ENCODE results near the gene ACOXL. TPM values are rescaled to one million over a fixed set of nuclear protein-coding genes. Genes with fewer than 3 reads are reported as not detected.

The ACOXL gene
- polyA plus RNA-seq, 3 donors from 2014 or later = not detected

GRCh38 chr2:110906613-110907298, 174.4 kb downstream of the ACOXL start:
- Mint-ChIP-seq H3K27me3 (ENCODE audit: low read depth in 3 of 3) (peaks cover 0 to 11% (median 2%) of the 10 kb centered on the region in 3 donors), H3K27ac (no peak overlapping the region), H3K4me3 (no peak overlapping the region), H3K9me3 (peaks cover 6 to 16% (median 12%) of the 10 kb centered on the region in 6 donors), H3K4me1 (peaks cover 5 to 12% of the 10 kb centered on the region in 2 donors), H3K36me3 (peaks cover 4 to 15% (median 8%) of the 10 kb centered on the region in 3 donors)
- no peak for DNase-seq

GRCh38 chr2:110909501-110909900, 177.1 kb downstream of the ACOXL start:
- peaks cover 2 to 9% (median 2%) of the 10 kb centered on the region in 3 donors for H3K27me3 Mint-ChIP-seq (ENCODE audit: low read depth in 3 of 3)
- H3K36me3 Mint-ChIP-seq = peaks cover 4 to 16% (median 8%) of the 10 kb centered on the region in 3 donors
- H3K4me3 Mint-ChIP-seq = no peak overlapping the region
- H3K4me1 Mint-ChIP-seq = peaks cover 6 to 15% of the 10 kb centered on the region in 2 donors
- no peak for DNase-seq
- peaks cover 6 to 18% (median 14%) of the 10 kb centered on the region in 6 donors for H3K9me3 Mint-ChIP-seq
- no peak overlapping the region for H3K27ac Mint-ChIP-seq

GRCh38 chr2:110910423-110910822, 178.1 kb downstream of the ACOXL start:
- H3K27ac Mint-ChIP-seq = no peak overlapping the region
- peaks cover 0 to 9% (median 4%) of the 10 kb centered on the region in 3 donors for H3K27me3 Mint-ChIP-seq (ENCODE audit: low read depth in 3 of 3)
- H3K36me3 Mint-ChIP-seq = peaks cover 4 to 16% (median 8%) of the 10 kb centered on the region in 3 donors
- DNase-seq = no peak
- H3K4me3 Mint-ChIP-seq = no peak overlapping the region
- H3K4me1 Mint-ChIP-seq = peaks cover 4 to 11% of the 10 kb centered on the region in 2 donors
- H3K9me3 Mint-ChIP-seq = peaks cover 6 to 18% (median 14%) of the 10 kb centered on the region in 6 donors

- Mint-ChIP-seq H3K27me3 (ENCODE audit: low read depth in 3 of 3) (peaks cover 5 to 12% (median 7%) of the 10 kb centered on the region in 3 donors), H3K9me3 (peaks cover 0 to 12% (median 2%) of the 10 kb centered on the region in 6 donors), H3K36me3 (peaks cover 0 to 8% (median 0%) of the 10 kb centered on the region in 3 donors), H3K4me1 (no peaks in the 10 kb centered on the region), H3K27ac (no peak overlapping the region), H3K4me3 (no peak overlapping the region)
- DNase-seq = no peak
These were observed 187.4 kb downstream of the ACOXL start for GRCh38 chr2:110919738-110920137.

- H3K27ac Mint-ChIP-seq = no peak overlapping the region
- no peaks in the 10 kb centered on the region for H3K4me1 Mint-ChIP-seq
- peaks cover 0 to 5% (median 0%) of the 10 kb centered on the region in 3 donors for H3K27me3 Mint-ChIP-seq (ENCODE audit: low read depth in 3 of 3)
- no peak overlapping the region for H3K4me3 Mint-ChIP-seq
- H3K36me3 Mint-ChIP-seq = peaks cover 4 to 9% (median 8%) of the 10 kb centered on the region in 3 donors
- DNase-seq = no peak
- peaks cover 1 to 18% (median 7%) of the 10 kb centered on the region in 6 donors for H3K9me3 Mint-ChIP-seq
These were observed 193.1 kb downstream of the ACOXL start for GRCh38 chr2:110925479-110925878.

GRCh38 chr2:110927526-110927925, 195.2 kb downstream of the ACOXL start:
- Mint-ChIP-seq H3K9me3 (peaks cover 1 to 23% (median 8%) of the 10 kb centered on the region in 6 donors), H3K4me1 (no peaks in the 10 kb centered on the region), H3K36me3 (peaks cover 4 to 12% (median 8%) of the 10 kb centered on the region in 3 donors), H3K27me3 (ENCODE audit: low read depth in 3 of 3) (peaks cover 0 to 5% (median 0%) of the 10 kb centered on the region in 3 donors), H3K27ac (no peak overlapping the region), H3K4me3 (no peak overlapping the region)
- DNase-seq = no peak

- Mint-ChIP-seq H3K27ac (no peak overlapping the region), H3K4me3 (no peak overlapping the region), H3K27me3 (ENCODE audit: low read depth in 3 of 3) (no peaks in the 10 kb centered on the region), H3K4me1 (no peaks in the 10 kb centered on the region), H3K36me3 (peaks cover 4 to 12% (median 8%) of the 10 kb centered on the region in 3 donors), H3K9me3 (peaks cover 1 to 23% (median 8%) of the 10 kb centered on the region in 6 donors)
- DNase-seq = no peak
These were observed 197.2 kb downstream of the ACOXL start for GRCh38 chr2:110929528-110929927.

GRCh38 chr2:110931648-110932047, 199.3 kb downstream of the ACOXL start:
- no peak for DNase-seq
- peaks cover 0 to 23% (median 8%) of the 10 kb centered on the region in 6 donors for H3K9me3 Mint-ChIP-seq
- H3K27me3 Mint-ChIP-seq (ENCODE audit: low read depth in 3 of 3) = no peaks in the 10 kb centered on the region

GRCh38 chr2:110933420-110933819, 201.0 kb downstream of the ACOXL start:
- peaks cover 0 to 23% (median 8%) of the 10 kb centered on the region in 6 donors for H3K9me3 Mint-ChIP-seq

More at GRCh38 chr2:110931648-110932047, 199.3 kb downstream of the ACOXL start:
- no peak overlapping the region for H3K27ac Mint-ChIP-seq
- no peaks in the 10 kb centered on the region for H3K4me1 Mint-ChIP-seq
- H3K4me3 Mint-ChIP-seq = no peak overlapping the region
- peaks cover 4 to 12% (median 8%) of the 10 kb centered on the region in 3 donors for H3K36me3 Mint-ChIP-seq

GRCh38 chr2:110934948-110935347, 202.6 kb downstream of the ACOXL start:
- H3K4me1 Mint-ChIP-seq = no peaks in the 10 kb centered on the region
- no peak overlapping the region for H3K4me3 Mint-ChIP-seq
- no peaks in the 10 kb centered on the region for H3K27me3 Mint-ChIP-seq (ENCODE audit: low read depth in 3 of 3)
- peaks cover 0 to 11% (median 1%) of the 10 kb centered on the region in 6 donors for H3K9me3 Mint-ChIP-seq
- H3K36me3 Mint-ChIP-seq = peaks cover 0 to 8% (median 3%) of the 10 kb centered on the region in 3 donors
- no peak overlapping the region for H3K27ac Mint-ChIP-seq
- DNase-seq = no peak

More at GRCh38 chr2:110933420-110933819, 201.0 kb downstream of the ACOXL start:
- no peak overlapping the region for H3K4me3 Mint-ChIP-seq
- no peak for DNase-seq
- H3K27ac Mint-ChIP-seq = no peak overlapping the region
- no peaks in the 10 kb centered on the region for H3K27me3 Mint-ChIP-seq (ENCODE audit: low read depth in 3 of 3)
- peaks cover 4 to 12% (median 8%) of the 10 kb centered on the region in 3 donors for H3K36me3 Mint-ChIP-seq
- no peaks in the 10 kb centered on the region for H3K4me1 Mint-ChIP-seq

- H3K4me1 Mint-ChIP-seq = no peaks in the 10 kb centered on the region
- H3K9me3 Mint-ChIP-seq = no peaks in the 10 kb centered on the region
- no peak overlapping the region for H3K4me3 Mint-ChIP-seq
- H3K27me3 Mint-ChIP-seq (ENCODE audit: low read depth in 3 of 3) = peaks cover 0 to 5% (median 0%) of the 10 kb centered on the region in 3 donors
- no peak overlapping the region for H3K27ac Mint-ChIP-seq
- DNase-seq = no peak
- H3K36me3 Mint-ChIP-seq = no peaks in the 10 kb centered on the region
These were observed 208.1 kb downstream of the ACOXL start for GRCh38 chr2:110940376-110940910.

GRCh38 chr2:110941226-110941625, 208.9 kb downstream of the ACOXL start:
- no peak overlapping the region for H3K4me3 Mint-ChIP-seq
- H3K9me3 Mint-ChIP-seq = no peaks in the 10 kb centered on the region
- no peaks in the 10 kb centered on the region for H3K4me1 Mint-ChIP-seq
- H3K27me3 Mint-ChIP-seq (ENCODE audit: low read depth in 3 of 3) = peaks cover 0 to 5% (median 0%) of the 10 kb centered on the region in 3 donors
- H3K27ac Mint-ChIP-seq = no peak overlapping the region
- no peaks in the 10 kb centered on the region for H3K36me3 Mint-ChIP-seq
- no peak for DNase-seq

GRCh38 chr2:110943070-110943634, 210.8 kb downstream of the ACOXL start:
- H3K36me3 Mint-ChIP-seq = no peaks in the 10 kb centered on the region
- H3K27me3 Mint-ChIP-seq (ENCODE audit: low read depth in 3 of 3) = peaks cover 0 to 5% (median 0%) of the 10 kb centered on the region in 3 donors
- no peak for DNase-seq
- no peaks in the 10 kb centered on the region for H3K4me1 Mint-ChIP-seq
- H3K9me3 Mint-ChIP-seq = no peaks in the 10 kb centered on the region
- H3K27ac Mint-ChIP-seq = no peak overlapping the region
- no peak overlapping the region for H3K4me3 Mint-ChIP-seq

GRCh38 chr2:110946902-110947301, 214.5 kb downstream of the ACOXL start:
- Mint-ChIP-seq H3K4me1 (no peaks in the 10 kb centered on the region), H3K36me3 (no peaks in the 10 kb centered on the region), H3K27ac (no peak overlapping the region), H3K27me3 (ENCODE audit: low read depth in 3 of 3) (peaks cover 0 to 2% (median 0%) of the 10 kb centered on the region in 3 donors), H3K4me3 (no peak overlapping the region), H3K9me3 (no peaks in the 10 kb centered on the region)
- DNase-seq = no peak
